Hematopoietic multipotent progenitor cell treated with erythropoietin and hydrocortisone succinate and interleukin-3 and kit ligand, for 4 days (in vitro differentiated cells): Measurements from ENCODE around the gene SLC6A6.
"Not testable (repeated sequence)": the region's sequence is repeated elsewhere in the genome, so short reads cannot be mapped to it uniquely, and the experiment has no call there.

Experiments
- DNase-seq: peaks from one replicate; pipeline ENCODE4 v3.0.0-alpha.2; 2015

The SLC6A6 gene

DNA sequence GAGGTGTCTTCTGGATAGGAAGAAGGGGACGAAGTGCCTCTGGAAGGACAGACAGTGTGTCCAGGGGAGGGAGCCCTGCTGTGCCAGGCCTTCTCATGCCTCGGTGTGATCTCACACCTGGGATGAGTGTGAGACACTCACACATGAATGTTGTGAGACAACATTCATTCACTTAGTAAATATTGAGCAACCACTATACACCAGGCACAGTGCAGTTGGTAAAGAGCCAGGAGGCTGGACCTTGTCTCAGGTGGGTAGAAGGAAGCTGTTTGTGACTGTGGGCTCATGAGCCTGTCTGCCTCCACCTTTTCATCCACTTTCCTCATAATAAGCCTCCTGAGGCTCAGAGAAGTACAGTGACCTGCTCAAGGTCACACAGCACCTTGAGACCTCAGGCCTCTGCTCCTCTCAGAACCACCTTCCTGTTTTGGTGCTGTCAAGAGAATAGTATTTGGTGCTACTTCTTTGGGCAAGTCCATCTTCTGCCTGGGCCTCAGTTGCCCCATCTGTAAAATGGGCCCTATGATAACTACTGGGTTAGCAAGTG lies 20.9 kb downstream of the SLC6A6 start:
- no peak for DNase-seq

DNA sequence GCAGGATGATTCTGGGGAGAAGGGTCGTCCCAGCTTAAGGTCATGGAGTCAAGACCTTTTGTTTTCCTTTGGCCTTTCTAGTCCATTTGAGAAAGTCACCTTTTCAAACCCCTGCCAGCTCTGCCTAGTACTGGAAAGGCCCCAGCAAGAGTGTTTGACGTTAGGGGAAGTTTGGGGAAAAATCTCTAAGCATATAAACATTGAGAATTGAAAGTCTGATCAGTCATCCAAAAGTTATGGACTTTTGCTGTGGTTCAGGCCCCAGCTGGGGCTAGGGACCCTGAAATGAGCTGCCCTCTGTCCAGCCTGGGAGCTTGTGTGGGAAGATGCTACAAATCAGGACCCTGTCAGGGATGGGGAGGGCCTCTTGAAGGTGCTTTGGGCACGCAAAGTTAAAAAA lies 21.6 kb downstream of the SLC6A6 start:
- DNase-seq = no peak

DNA sequence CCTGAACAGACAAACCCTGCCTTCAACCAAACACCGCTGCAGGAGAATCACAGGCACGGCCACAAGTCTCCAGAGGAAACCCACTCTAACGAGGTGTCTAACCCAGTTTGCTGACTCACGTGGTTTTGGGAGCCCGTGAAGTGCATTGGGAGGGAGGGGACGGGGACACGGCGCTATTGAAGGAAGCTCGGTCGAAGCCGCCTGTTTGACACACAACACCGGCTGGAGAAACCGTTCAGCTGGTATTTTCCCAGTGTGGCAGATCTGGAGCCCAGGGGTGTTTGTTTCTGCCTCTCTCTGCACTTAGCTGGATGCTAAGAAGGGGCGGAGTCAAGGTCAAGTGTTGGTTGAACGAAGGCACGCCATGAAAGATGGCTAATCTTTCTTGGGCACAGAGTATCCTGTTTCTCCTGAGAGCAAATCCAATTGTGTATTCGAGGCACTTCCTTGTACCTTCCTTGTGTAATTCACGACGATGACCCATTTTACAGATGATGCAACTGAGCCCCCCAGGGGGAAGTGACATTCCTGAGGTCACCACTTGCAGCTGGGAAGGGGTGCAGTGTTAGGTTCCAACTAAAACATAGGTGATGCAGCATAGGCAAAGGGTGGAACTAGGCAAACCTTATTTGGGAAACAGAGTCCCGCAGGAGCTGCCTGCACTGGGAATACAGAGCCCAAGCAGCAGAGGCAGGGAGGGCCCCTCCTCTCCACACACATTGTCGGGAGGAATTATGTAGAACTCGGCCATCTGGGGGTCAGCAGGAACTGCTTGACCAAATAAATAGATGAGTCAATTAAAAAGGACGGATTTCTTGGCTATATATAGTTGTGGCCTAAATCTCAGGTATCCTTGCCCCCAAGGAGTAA lies 22.5 kb downstream of the SLC6A6 start:
- peak; percentile 62 for DNase-seq

DNA sequence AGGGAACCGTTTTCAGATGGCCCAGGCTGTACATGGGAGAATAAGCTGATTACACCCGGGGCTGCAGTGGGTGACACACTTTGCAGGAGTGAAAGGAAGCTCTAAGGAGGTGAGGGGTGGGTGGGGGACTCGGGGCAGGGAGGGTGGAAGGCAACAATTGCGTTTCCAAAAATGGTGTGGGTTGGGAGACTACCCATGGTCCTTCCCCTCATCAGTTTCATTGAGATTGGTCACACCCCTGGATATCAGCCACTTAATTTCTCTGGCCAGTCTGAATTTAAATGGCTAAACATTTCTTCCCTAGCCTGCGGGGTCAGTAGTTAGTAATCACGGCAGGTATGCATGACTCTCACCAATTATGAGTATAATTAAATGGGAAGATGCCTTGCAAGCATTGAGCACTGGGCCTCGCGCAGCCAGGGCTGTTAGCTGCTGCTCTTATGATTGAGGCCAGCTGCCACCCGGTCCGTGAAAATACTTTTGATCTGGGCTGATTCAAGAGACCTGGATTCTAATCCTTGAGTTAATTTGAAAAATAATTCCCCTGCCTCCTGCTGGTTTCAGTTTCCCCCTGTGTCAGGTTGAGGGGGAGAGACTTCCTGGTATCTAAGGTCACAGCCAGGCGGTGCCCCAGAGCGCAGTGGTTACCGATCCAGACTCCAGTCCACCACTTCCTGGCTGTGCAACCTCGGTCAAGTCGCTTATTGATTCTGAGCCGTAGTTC lies 23.3 kb downstream of the SLC6A6 start:
- DNase-seq = peak; percentile 83

DNA sequence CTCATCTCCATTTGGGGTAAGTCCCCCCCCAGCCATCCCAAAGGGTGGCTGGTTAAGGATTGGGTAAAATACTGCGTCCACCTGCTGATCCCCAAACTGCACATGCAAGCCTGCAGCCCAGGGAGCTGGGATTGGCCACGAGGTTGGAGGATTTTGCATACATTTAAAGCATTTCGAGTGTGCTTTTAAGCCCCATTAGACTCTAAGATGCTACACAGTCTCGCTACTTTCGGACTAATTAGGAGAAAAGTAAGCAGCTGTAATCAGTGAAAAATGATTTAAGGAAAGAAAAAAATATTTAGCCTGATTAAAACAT lies 23.9 kb downstream of the SLC6A6 start:
- no peak for DNase-seq

DNA sequence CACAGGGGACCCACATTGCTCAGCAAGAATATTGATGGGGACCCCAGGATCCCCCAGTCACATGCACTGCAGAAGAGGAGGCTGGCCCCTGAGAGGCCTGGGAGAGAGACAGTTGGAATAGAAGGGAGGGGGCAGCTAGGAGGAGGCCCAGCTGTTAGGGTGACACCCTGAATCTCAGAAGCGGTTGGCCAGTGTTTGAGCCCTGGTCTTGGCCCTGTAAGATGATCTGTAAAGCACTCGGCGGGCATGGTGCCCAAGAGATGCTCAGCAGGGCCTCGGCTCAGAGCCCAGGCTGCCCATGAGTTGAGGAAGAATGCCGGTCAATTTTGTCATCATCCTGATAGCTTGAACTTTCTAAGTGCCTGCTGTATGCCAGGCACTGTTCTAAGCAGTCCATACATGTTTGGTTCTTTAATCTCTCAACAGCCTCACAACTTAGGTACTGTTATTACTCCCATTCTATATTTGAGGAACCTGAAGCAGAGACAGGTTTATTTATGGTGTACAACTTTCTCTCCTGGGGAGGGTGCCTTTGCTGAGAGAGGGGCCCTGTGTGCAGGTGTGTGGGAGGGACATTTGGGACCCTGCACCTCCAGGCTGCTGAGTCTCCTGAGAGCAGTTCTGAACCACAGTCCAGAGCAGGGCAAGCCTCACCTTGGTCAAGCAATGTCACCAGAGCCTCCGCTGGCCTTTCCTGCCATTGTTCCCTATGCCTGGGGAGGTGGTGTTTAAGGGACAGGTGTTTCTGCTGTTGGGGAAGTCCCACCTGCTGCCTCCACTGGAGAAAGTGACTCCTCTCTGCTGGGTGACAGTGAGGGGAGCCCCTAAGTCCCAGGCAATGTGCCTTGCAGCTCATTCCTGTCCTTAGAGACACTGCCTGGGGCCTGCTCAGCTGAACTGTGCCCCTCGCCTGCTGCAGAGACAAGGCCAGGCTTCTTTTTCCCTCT lies 26.0 kb downstream of the SLC6A6 start:
- no peak for DNase-seq

DNA sequence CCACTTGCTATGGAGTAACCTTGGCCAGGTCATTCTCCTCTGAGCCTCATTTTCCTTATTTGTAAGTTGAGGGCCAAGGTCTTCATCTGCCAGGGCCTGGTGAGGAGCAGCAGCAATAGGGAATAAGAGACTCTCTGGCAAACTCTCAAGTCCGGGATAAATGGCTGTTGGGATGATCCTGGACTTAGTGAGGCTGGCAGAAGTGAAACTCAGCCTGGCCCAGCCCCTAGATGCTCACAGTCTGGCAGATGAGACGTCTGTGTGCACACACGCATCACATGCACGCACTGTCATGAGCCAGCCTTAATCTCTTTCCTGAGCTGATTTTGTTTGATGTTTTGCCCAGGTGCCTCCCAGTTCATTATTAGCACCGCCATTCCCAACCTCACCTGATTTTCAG lies 26.8 kb downstream of the SLC6A6 start:
- no peak for DNase-seq

DNA sequence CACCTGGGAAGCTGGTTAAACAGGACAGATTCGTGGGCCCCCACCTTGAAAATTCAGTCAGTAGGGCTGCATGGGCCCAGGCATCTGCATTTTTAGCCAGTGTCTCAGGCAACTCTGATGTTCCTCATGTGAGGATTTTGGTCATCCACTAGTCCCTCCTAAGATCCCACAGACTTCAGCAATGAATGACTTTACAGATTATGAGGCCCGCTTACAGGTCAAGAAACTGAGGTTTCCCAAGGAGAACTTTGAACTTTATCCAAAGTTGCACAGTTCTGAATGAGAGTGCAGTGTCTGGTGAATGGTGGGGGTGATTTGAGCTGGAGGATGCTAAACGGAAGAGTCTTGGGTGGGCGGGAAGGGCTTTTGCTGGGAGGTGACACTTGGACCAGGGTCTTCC lies 27.2 kb downstream of the SLC6A6 start:
- no peak for DNase-seq

DNA sequence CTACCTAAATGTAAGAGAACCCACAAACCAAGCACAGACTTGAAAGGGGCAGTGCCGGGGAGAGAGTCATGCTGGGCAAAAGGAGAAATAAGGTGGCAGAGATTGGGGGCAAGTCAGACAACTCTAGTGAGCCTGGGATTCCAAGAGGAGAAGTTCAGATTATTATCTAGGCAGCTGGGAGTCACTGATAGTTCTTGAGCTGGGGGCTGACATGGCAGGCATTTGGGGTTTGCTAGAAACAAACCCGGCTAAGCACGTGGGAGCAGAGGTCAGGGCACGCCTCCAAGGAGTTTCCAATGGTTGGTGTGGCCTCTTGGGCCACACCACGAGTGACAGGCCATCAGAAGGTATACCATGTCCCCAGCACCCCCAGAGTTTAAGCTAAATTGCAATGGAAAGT lies 27.6 kb downstream of the SLC6A6 start:
- DNase-seq = peak; percentile 44

DNA sequence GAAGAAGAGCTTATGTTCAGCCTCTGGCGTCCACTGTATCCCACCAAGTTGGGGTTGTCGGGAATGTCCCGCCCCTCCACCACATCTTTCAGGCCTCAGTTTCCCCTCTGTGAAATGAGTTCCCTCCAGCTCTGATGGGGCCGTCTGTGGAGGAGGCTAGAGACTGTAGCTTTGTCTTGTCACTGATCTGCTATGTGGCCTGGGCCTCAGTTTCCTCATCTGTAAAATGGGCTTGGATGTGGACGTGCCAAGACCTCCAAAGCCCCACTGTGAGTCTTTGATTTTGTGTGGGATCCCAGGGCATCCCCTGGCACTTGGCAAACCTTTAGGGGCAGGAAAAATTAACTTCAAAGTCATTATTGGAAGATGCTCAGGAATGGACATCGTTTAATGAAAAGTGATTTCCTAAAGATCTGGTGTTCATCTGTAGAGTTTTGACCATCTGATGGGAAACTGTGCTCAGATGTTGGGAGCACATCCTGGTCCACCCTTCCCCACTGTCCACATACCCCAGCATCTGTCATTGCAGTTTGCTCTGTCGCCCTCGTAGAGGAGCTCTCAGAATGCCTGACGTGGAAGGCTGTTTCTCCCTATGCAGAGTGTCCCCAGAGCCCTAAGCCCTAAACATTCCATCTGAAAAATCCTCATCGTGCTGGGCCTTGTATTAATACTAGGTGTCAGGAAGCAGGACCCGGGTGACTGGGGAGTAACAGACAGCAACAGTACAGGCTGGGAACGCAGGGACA lies 28.5 kb downstream of the SLC6A6 start:
- DNase-seq = no peak

DNA sequence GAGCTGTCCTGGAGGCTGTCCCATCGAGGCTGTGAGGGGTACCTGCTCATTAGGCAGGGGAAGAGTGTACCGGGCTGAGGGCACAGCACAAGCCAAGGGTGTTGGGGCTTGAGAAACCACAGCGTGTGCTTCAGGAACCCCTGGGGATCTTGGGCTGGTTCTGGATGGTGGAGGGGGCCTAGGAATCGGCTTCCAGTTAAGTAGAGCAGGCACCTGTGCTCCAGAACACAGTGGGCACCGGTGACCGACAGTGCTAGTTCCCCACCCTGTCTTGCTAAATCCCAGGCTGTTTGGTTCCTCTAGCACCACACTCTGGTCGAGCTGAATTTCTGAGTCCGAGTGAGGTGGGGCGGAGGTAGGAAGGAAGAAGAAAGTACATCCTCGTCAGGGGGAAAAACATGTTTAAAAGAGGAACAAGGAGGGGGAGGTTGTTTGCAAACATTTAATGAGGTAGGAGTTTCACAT lies 29.1 kb downstream of the SLC6A6 start:
- peak; percentile 83 for DNase-seq

DNA sequence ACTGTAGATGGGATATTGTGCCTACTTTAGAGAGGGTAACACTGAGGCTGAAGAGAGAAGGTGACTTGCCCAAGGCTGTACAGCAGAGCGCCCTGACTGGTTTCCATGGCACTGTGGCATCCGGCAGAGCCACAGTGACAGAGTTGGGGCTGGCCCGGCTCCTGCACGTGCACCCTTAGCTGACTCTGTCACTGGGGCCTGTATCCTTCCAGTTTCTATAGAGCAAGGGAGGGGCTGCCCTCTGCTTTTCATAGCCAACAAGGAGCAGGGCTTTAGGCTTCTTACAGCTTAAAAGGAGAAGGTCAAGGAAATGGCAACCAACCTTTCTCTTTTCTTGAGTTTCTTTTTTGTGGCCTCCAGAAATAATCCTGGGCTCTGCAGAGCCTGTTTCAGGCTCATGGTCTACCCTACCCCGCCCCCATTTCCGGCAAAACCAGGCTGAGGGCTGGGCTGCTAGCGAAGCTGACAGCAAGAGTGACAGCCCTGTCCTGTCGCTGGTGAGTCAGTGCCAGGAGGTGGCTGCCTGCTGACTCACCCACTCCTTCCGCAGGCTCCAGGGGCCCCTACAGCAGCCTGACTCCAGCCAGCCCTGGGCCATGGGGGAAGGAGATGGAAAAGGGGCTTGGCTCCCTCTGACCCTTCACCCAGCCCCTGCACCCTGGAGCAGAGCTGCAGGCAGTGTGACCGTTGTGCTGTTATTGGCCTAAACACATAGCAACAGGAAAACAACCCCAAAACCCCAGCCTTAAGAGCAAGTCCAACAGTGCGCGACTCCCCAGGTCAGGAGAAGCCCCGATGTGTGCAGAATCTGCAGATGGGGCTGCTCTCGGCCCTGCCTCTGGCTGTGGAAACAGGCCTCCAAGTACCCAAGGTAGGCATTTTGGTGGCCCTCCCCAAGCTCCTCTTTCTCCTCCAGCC lies 29.8 kb downstream of the SLC6A6 start:
- peak; percentile 98 for DNase-seq

DNA sequence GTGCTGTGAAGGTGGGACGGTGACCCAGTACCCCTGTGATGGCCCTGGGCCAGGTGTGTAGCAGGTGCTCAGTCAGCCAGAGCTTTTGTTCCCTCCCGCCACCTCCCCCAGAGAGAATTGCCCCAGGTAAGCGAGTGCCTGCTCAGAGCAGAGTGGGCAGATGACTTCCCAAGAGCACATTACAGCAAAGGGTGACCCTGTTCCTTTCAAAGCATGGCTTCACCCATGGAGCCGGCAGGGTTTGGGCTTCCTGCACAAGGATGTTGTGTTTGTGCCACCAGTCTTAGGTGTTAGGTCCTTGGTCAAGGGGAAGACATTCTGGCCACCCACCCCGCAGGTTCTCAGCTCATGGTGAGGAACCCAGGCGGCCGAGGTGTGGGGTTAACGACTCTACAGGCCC lies 30.7 kb downstream of the SLC6A6 start:
- DNase-seq = no peak

DNA sequence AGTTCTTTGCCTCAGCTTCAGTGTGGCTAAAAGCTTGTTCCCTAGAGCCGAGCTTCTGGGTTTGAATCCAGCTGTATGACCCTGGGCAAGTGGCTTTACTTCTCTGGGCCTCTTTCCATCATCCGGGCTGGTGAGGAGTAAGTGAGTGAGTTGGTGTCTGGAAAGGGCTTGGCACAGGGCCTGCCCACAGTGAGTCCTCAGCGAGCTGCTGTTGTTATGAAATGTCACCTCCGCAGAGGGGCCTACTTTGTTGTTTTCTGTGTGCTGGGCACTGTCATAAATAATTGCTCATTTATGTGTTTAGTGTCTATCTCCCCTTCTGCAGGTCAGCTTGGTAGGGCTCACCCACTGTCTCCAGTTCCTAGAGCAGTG lies 31.7 kb downstream of the SLC6A6 start:
- peak; percentile 67 for DNase-seq

DNA sequence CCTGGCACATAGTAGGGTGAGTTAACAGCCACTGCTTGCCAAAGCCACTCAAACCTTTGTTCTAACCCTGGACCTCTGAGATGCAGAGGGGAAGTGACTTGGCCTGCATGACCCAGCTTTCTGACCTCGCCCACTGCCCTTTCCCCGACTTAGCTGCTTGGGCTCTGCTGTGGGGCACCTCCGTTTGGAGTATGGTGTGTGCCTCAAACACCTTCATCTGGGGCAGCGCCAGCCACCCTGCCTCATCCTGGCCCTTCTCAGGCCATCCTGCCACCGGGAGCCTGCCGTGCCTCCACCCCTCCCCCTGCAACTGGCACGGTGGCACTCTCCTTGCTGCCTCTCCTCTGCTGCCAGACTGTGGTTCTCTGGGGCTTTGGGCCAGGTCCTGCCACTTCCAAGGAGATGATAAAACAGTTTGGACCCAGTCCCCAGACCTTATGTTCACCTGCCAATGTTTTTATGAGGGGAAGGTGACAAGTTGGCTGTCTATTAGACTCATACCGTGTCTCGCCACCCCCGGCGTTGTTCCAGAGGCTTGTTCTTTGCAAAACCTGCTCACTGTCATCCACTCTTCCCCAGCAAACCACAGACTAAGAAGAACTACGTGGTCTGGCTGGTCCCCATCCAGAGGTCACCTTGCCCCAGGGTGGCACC lies 32.2 kb downstream of the SLC6A6 start:
- DNase-seq = peak; percentile 53

DNA sequence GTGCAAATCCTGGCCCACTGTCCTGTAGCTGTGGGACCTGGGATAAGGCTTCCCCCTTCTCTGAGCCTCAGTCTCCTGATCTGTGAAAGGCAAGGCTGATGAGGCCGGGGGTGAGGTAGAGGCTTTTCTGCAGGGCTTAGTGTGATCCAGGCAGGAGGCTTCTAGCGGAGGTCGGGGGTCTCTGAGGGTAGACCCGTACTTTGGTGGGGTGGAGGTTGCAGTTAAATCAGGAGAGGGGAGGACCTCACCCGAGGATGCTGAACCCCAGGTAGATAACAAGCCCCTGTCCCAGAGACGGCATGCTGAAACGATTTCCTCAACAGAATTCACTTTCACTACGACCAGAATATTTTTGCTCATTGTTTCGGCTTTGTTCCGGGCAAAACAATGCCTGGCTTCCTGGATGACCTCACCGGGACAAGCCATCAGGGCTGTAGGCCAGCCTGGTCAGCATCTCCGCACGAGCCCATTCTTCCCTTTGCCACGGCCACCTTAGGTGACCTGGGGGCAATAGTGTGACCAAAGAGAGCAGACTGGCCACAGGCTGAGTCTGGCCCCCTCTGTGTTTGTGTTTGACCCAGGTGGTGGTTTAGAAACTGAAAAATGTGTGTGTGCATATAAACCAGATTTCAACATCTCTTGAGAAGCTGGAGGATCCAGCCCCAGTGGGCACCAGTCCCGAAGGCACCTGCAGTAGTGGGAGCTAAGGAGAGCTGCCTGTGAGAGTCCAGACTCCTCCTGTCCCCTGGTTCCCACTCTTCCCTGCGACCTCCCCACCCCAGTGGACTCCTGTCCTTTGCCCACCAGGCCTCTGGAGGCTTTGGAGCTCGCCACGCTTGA lies 33.0 kb downstream of the SLC6A6 start:
- DNase-seq = no peak

DNA sequence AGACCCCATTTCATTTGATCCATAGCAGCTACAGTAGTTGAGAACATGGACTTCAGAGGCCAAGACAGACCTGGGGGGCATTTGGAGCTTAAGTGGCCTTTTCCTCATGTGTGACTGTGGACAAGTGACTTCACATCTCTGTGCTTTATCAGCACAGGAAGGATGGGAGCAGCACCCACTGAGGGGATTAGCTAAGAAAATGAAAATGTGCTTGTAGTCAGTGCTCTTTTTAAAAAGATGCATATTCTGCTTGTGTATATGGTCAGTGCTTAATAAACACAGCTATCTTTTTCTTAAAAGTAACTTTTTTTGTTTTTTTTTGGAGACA lies 34.5 kb downstream of the SLC6A6 start:
- DNase-seq = no peak

DNA sequence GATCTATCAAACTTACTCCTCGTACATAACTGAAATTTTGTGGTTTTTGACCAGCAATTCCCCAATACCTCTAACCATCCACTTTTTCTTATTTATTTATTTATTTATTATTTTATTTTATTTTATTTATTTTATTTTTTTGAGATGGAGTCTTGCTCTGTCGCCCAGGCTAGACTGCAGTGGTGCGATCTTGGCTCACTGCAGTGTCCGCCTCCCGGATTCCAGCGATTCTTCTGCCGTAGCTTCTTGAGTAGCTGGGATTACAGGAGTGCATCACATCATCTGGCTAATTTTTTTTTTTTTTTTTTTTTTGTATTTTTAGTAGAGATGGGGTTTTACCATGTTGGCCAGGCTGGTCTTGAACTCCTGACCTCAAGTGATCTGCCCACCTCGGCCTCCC lies 35.3 kb downstream of the SLC6A6 start:
- not testable (repeated sequence) for DNase-seq

DNA sequence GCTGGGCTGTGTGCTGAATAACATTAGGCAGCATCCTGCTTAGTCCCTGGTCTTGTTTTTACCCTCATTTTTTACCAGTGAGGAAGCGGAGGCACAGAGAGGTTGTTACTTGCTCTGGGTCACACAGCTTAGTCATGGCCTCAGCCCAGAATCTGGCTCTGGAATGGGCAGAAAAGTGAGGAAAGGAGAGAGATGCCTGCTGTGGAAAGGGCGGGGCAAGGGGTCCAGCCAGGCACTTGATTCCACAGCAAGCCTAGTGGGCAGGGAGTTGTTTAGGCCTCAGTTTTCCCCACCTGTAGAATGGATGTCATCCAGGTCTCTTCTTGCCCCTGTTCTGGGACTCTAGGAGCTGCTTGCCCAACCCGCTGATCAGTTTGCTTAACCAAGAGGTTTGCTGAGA lies 35.9 kb downstream of the SLC6A6 start:
- DNase-seq = no peak

DNA sequence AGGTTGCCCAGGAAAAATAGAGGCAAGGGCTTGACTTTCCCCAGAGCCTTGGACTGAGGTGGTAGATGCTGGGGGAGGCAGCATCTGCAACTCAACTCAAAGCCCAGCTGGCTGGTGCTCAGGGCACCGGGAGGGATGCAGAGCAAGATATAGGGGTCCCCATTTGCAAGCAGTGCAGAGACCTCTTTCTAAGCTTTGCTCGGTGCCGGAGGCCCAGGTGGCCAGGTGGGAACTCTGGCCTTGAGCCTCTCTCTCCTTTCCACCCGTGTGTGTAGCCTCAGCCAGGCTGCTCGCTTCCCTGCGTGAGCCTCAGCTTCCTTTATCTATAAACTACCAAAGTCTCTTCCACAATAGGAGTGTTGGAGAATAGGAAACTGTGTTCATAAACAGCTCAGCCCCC lies 36.5 kb downstream of the SLC6A6 start:
- no peak for DNase-seq
